ENCODE measurements around the gene ARHGAP12.

GRCh38 chr10:31939797-31940708 lies 11.4 kb upstream of the ARHGAP12 start:
- no peak for TF ChIP-seq CTCF (IDR thresholded peaks at IDR 0.05; ENCODE audit: low read depth, low read length, poor library complexity, severe bottlenecking)
- TF ChIP-seq EZH2phosphoT487 (IDR thresholded peaks at IDR 0.05; ENCODE audit: borderline replicate concordance, low read length): no peak
